Measurements from ENCODE around the gene NEK6.

NEK6 gene

GRCh38 chr9:124263213-124263612, 5.5 kb downstream of the NEK6 start:
- no peak for DNase-seq

- DNase-seq, result no peak
These were observed 6.2 kb downstream of the NEK6 start for GRCh38 chr9:124263800-124264426.

- DNase-seq, result peak; percentile 63
These were observed 7.1 kb downstream of the NEK6 start for GRCh38 chr9:124264823-124265233.

GRCh38 chr9:124265551-124265950, 7.8 kb downstream of the NEK6 start:
- DNase-seq, result no peak

- DNase-seq, result no peak
These were observed 8.5 kb downstream of the NEK6 start for GRCh38 chr9:124266139-124266825.

- no peak for DNase-seq
These were observed 9.1 kb downstream of the NEK6 start for GRCh38 chr9:124266826-124267201.

GRCh38 chr9:124267271-124267807, 9.6 kb downstream of the NEK6 start:
- DNase-seq, result no peak

- DNase-seq, result no peak
These were observed 10.5 kb downstream of the NEK6 start for GRCh38 chr9:124268248-124268647.

- no peak for DNase-seq
These were observed 10.9 kb downstream of the NEK6 start for GRCh38 chr9:124268661-124269060.

- no peak for DNase-seq
These were observed 11.8 kb downstream of the NEK6 start for GRCh38 chr9:124269556-124269955.

GRCh38 chr9:124270504-124271335, 13.0 kb downstream of the NEK6 start:
- peak; percentile 61 for DNase-seq

GRCh38 chr9:124271660-124272059, 13.9 kb downstream of the NEK6 start:
- DNase-seq, result no peak

- DNase-seq, result no peak
These were observed 14.4 kb downstream of the NEK6 start for GRCh38 chr9:124272118-124272517.

GRCh38 chr9:124272979-124273378, 15.2 kb downstream of the NEK6 start:
- DNase-seq, result no peak

- no peak for DNase-seq
These were observed 15.8 kb downstream of the NEK6 start for GRCh38 chr9:124273427-124274160.

- no peak for DNase-seq
These were observed 16.5 kb downstream of the NEK6 start for GRCh38 chr9:124274226-124274625.

- DNase-seq, result no peak
These were observed 17.0 kb downstream of the NEK6 start for GRCh38 chr9:124274738-124275137.

GRCh38 chr9:124277420-124277819, 19.7 kb downstream of the NEK6 start:
- DNase-seq, result no peak

- peak; percentile 79 for DNase-seq
These were observed 20.3 kb downstream of the NEK6 start for GRCh38 chr9:124278054-124278540.

GRCh38 chr9:124279531-124280175, 21.9 kb downstream of the NEK6 start:
- peak; percentile 75 for DNase-seq

- peak; percentile 60 for DNase-seq
These were observed 22.5 kb downstream of the NEK6 start for GRCh38 chr9:124280176-124280691.

- peak; percentile 65 for DNase-seq
These were observed 24.2 kb downstream of the NEK6 start for GRCh38 chr9:124281931-124282371.
